HG03108 (cell line): ENCODE measurements around the gene NIBAN1.

Source experiments
- ATAC-seq: cut with Tn5 transposase; IDR thresholded peaks from one replicate; pipeline ENCODE4 v1.9.1; 2021; ENCODE audit warnings: moderate library complexity; ENCODE audit not compliant: unreplicated experiment

The NIBAN1 gene

GRCh38 chr1:184947497-184948256 is 26.6 kb downstream of the NIBAN1 start:
- ATAC-seq, result no peak

DNA sequence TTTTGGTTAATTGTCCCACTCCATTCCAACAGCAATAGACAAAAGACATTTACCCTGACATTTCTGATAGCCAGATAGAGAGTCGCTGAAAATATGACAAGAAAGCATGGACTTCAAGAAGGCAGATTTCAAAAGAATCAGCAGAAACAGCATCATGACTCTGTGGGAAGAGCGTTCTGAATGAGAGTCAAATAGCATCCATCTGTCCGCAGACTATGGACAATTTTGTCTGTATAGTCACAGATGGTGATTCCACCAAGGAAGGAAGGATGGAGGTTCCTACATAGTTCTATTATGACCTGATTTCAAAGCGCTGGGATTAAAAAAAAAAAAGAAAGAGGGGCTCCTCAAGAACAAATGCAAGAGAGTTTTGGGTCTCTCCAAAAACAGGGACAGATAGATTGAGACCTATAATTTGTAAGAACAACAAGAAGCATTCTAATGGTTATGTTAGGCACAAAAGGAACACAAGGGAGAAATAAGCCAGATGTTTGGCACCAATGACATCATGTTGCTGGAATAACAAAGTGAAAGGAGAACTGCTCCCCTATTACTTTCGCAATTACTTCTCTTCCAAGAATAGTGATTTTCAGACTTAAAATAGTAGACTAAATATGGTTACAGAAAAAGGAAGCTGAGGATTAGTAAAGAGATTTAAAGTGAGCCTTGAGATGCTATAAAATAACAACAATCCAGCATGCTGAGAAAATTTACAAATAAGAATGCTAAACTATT is 28.5 kb downstream of the NIBAN1 start:
- ATAC-seq, result peak; percentile 44

- ATAC-seq, result peak; percentile 54
These were observed 29.3 kb downstream of the NIBAN1 start for GRCh38 chr1:184945029-184945428.

DNA sequence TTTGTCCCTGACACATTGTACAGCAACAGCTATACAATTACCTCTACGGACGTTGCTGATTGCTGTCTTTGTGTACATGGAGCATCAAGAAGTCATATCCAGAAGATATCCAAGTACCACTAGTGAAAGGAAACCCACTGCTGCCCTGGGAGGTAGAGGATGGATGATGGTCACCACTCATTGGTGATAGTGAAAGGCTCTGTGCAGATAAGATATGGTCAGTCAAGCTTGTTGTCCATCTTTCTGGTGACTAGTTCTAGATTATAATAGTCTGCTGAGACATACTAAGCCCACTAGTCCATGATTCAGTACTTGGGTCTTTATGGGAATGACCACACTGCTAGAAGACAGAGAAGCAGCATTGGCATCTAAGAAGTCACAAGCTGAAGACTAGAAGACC is 30.3 kb downstream of the NIBAN1 start:
- no peak for ATAC-seq

GRCh38 chr1:184941735-184942134 is 32.6 kb downstream of the NIBAN1 start:
- ATAC-seq, result peak; percentile 44

DNA sequence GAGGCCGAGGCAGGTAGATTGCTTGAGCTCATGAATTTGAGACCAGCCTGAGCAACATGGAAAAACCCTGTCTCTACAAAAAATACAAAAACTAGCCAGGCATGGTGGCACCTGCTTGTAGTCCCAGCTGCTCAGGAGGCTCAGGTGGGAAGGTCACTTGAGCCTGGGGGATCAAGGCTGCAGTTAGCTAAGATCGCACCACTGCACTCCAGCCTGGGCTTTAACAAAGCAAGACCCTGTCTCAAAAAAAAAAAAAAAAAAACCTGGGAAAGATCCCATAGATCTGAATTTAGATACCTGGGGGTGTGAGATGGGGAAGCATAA is 32.9 kb downstream of the NIBAN1 start:
- no peak for ATAC-seq

GRCh38 chr1:184940694-184941409 is 33.5 kb downstream of the NIBAN1 start:
- ATAC-seq, result no peak

GRCh38 chr1:184940226-184940625 is 34.1 kb downstream of the NIBAN1 start:
- ATAC-seq, result no peak

GRCh38 chr1:184937729-184938128 is 36.6 kb downstream of the NIBAN1 start:
- ATAC-seq, result no peak

DNA sequence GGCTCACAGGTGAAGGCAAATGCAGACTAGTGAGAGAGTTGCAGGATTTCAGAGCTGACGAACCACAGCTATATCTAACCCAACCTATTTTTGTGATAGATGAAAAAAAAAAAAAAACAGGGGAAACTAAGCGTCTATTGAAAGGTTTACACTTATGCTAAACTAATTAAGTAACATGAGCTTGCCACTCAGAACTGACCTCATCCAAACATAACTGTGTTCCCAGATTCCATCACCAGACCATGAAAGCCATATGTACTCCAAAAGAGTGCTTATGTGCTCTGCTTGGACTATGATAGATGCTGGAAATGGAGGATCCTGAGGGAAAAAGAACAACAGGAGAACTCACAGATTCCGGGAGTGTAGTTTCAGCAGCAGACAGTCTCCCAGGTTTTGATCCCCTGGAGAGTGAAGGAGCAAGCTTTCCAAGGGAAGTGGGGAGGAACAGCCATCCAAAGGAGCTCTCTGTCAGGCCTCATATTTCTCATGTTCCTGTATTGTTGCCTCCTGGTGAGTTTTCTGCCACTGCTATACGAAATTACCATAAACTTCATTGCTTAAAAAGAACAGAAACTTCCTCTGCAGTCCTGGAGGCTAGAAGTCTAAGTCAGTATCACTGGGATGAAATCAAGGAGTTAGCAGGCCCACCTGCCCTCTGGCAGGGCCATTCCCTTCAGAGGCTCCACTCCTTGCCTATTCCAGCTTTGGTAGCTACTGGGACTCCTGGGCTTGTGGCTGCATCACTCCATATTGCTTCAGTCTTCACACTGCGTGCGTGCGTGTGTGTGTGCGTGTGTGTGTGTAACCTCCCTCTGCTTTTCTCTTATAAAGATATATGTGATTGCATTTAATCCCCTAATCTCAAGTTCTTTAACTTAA is 38.1 kb downstream of the NIBAN1 start:
- ATAC-seq, result no peak

- ATAC-seq, result no peak
These were observed 40.4 kb downstream of the NIBAN1 start for GRCh38 chr1:184933944-184934343.

DNA sequence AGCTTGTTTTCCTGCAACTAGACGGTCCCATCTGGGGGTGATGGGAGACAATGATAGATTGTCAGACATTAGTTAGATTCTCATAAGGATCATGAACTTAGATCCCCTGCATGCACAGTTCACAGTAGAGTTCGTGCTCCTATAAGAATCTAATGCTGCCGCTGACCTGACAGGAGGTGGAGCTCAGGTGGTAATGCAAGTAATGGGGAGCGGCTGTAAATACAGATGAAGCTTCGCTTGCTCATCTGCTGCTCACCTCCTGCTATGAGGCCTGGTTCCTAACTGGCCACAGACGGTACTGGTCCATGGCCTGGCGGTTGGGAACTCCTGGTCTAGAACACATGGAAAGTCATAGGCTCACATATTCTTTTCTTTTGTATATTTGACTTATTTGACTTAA is 42.0 kb downstream of the NIBAN1 start:
- ATAC-seq, result no peak

GRCh38 chr1:184931566-184931965 is 42.7 kb downstream of the NIBAN1 start:
- no peak for ATAC-seq

GRCh38 chr1:184930645-184931044 is 43.7 kb downstream of the NIBAN1 start:
- no peak for ATAC-seq

DNA sequence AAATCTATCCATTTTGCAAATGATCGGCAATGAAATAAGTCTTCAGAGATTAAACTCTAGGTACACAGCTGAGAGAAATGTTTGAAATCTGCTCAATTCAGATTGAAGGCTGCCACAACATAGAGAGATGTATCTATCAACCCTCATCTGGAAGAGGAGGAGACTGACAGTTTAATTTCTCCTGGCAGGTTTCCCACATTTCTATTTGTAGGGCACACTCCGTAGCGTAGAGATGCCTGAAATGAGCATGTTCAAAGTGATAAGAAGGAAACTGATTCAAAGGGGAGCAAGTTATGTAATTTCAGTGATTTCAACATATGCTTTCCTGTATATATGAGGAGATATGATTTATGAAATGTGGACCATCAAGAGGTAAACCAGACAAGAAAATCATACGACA is 44.1 kb downstream of the NIBAN1 start:
- no peak for ATAC-seq

GRCh38 chr1:184929711-184930202 is 44.6 kb downstream of the NIBAN1 start:
- ATAC-seq, result no peak

GRCh38 chr1:184928394-184928793 is 45.9 kb downstream of the NIBAN1 start:
- no peak for ATAC-seq
